Stimulated activated CD4-positive, alpha-beta T cell treated with anti-CD3 and anti-CD28 coated beads, Interleukin-1b, Interleukin-23, amount 100 ng/mL, for 48 hours (primary cell): ENCODE data around the gene WDR33.
"Not testable (repeated sequence)": the region's sequence is repeated elsewhere in the genome, so short reads cannot be mapped to it uniquely, and the experiment has no call there.

ENCODE experiments used
- DNase-seq: peaks from one replicate; pipeline ENCODE4 v3.0.0-alpha.2; 2020

WDR33 gene

GRCh38 chr2:127810619-127811396 is at the start of gene WDR33:
TSS of gene WDR33 (minus strand) at chr2:127811171. CDS start at chr2:127770981, 40,190 bp downstream.
- DNase-seq: peak; percentile 95

- no peak for DNase-seq
Measured at GRCh38 chr2:127860130-127860529, 49.2 kb upstream of the WDR33 start.

- DNase-seq: peak; percentile 60
Measured at GRCh38 chr2:127859712-127860085, 48.7 kb upstream of the WDR33 start.

GRCh38 chr2:127857265-127857808 is 46.4 kb upstream of the WDR33 start:
- DNase-seq: no peak

GRCh38 chr2:127853671-127854070 is 42.7 kb upstream of the WDR33 start:
- no peak for DNase-seq

GRCh38 chr2:127852388-127852787 is 41.4 kb upstream of the WDR33 start:
- DNase-seq: no peak

- no peak for DNase-seq
Measured at GRCh38 chr2:127847931-127848330, 37.0 kb upstream of the WDR33 start.

- no peak for DNase-seq
Measured at GRCh38 chr2:127844973-127845372, 34.0 kb upstream of the WDR33 start.

- no peak for DNase-seq
Measured at GRCh38 chr2:127843677-127844076, 32.7 kb upstream of the WDR33 start.

- no peak for DNase-seq
Measured at GRCh38 chr2:127841466-127842178, 30.7 kb upstream of the WDR33 start.

- no peak for DNase-seq
Measured at GRCh38 chr2:127840893-127841292, 29.9 kb upstream of the WDR33 start.

- no peak for DNase-seq
Measured at GRCh38 chr2:127834951-127835350, 24.0 kb upstream of the WDR33 start.

GRCh38 chr2:127829845-127830246 is 18.9 kb upstream of the WDR33 start:
- peak; percentile 78 for DNase-seq

- DNase-seq: not testable (repeated sequence)
Measured at GRCh38 chr2:127826708-127827107, 15.7 kb upstream of the WDR33 start.

- DNase-seq: no peak
Measured at GRCh38 chr2:127826047-127826446, 15.1 kb upstream of the WDR33 start.

- no peak for DNase-seq
Measured at GRCh38 chr2:127820080-127820668, 9.2 kb upstream of the WDR33 start.

GRCh38 chr2:127818794-127819425 is 7.9 kb upstream of the WDR33 start:
- no peak for DNase-seq

- no peak for DNase-seq
Measured at GRCh38 chr2:127818241-127818640, 7.3 kb upstream of the WDR33 start.

- no peak for DNase-seq
Measured at GRCh38 chr2:127814677-127815076, 3.7 kb upstream of the WDR33 start.

- not testable (repeated sequence) for DNase-seq
Measured at GRCh38 chr2:127812441-127812840, 1.5 kb upstream of the WDR33 start.

GRCh38 chr2:127811397-127812321 is 688 bp upstream of the WDR33 start:
- no peak for DNase-seq

GRCh38 chr2:127810156-127810618 is 784 bp downstream of the WDR33 start:
- DNase-seq: no peak
